Activated CD4-positive, alpha-beta T cell treated with anti-CD3 and anti-CD28 coated beads for 24 hours (primary cell): ENCODE results near the gene C16orf82.
"Not testable (repeated sequence)": the region's sequence is repeated elsewhere in the genome, so short reads cannot be mapped to it uniquely, and the experiment has no call there.

Experiments
- DNase-seq, 2 donors: peaks; one replicate each; pipeline ENCODE4 v3.0.0-alpha.2; 2020; ENCODE audit warnings: low read depth in 2 of 2

Gene C16orf82

GRCh38 chr16:27066668-27067537 is at the start of gene C16orf82:
Gene C16orf82, plus strand, starts transcription at chr16:27066927.
- no peak for DNase-seq

GRCh38 chr16:27020031-27020430 is 46.7 kb upstream of the C16orf82 start:
- DNase-seq = no peak

GRCh38 chr16:27024010-27024409 is 42.7 kb upstream of the C16orf82 start:
- no peak for DNase-seq

GRCh38 chr16:27025581-27025980 is 41.1 kb upstream of the C16orf82 start:
- DNase-seq = no peak

- DNase-seq = no peak
These were observed 38.8 kb upstream of the C16orf82 start for GRCh38 chr16:27027971-27028370.

GRCh38 chr16:27028591-27029110 is 38.1 kb upstream of the C16orf82 start:
- no peak for DNase-seq

GRCh38 chr16:27029525-27029924 is 37.2 kb upstream of the C16orf82 start:
- no peak for DNase-seq

GRCh38 chr16:27033281-27033979 is 33.3 kb upstream of the C16orf82 start:
- DNase-seq = no peak

GRCh38 chr16:27040732-27041131 is 26.0 kb upstream of the C16orf82 start:
- no peak for DNase-seq

GRCh38 chr16:27046958-27047518 is 19.7 kb upstream of the C16orf82 start:
- no peak for DNase-seq

GRCh38 chr16:27048316-27048715 is 18.4 kb upstream of the C16orf82 start:
- DNase-seq = no peak

GRCh38 chr16:27049117-27049516 is 17.6 kb upstream of the C16orf82 start:
- DNase-seq = no peak

- no peak for DNase-seq
These were observed 14.7 kb upstream of the C16orf82 start for GRCh38 chr16:27052007-27052406.

GRCh38 chr16:27053996-27054395 is 12.7 kb upstream of the C16orf82 start:
- no peak for DNase-seq

GRCh38 chr16:27058299-27058698 is 8.4 kb upstream of the C16orf82 start:
- DNase-seq = no peak

GRCh38 chr16:27070776-27071175 is 4.0 kb downstream of the C16orf82 start:
- DNase-seq = no peak

- no peak for DNase-seq
These were observed 7.0 kb downstream of the C16orf82 start for GRCh38 chr16:27073733-27074132.

GRCh38 chr16:27080895-27081294 is 14.2 kb downstream of the C16orf82 start:
- no peak for DNase-seq

GRCh38 chr16:27083861-27084261 is 17.1 kb downstream of the C16orf82 start:
- no peak for DNase-seq

GRCh38 chr16:27084307-27085028 is 17.7 kb downstream of the C16orf82 start:
- no peak for DNase-seq

GRCh38 chr16:27085182-27085581 is 18.5 kb downstream of the C16orf82 start:
- DNase-seq = no peak

- not testable (repeated sequence) for DNase-seq
These were observed 19.3 kb downstream of the C16orf82 start for GRCh38 chr16:27086031-27086430.
